ENCODE data around the gene DPYSL3.
"Not testable (repeated sequence)": the region's sequence is repeated elsewhere in the genome, so short reads cannot be mapped to it uniquely, and the experiment has no call there.

Gene DPYSL3

GRCh38 chr5:147400126-147400809, 109.6 kb downstream of the DPYSL3 start:
- no peak for DNase-seq

DNA sequence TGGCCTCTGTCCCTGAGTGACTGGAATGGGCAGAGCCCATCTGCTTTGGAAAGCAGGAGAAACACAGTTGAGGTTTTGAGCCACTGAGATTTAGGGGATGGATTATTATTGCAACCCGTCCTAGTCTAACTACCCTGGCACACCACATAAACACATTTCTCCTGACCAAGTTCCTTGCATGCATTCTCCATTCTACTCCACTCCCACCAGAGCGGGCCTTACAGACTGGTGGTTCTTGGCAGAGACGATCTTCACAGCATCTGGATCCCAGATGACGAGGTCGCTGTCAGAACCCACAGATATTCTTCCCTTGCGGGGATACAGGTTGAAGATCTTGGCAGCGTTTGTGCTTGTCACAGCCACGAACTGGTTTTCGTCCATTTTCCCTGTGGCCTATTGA, 111.0 kb downstream of the DPYSL3 start:
- DNase-seq: no peak

GRCh38 chr5:147397616-147398015, 112.3 kb downstream of the DPYSL3 start:
- peak; percentile 9 for DNase-seq

GRCh38 chr5:147396070-147396823, 113.6 kb downstream of the DPYSL3 start:
- no peak for DNase-seq

- no peak for DNase-seq
Observed at GRCh38 chr5:147393874-147394672, 115.8 kb downstream of the DPYSL3 start.

- peak; percentile 77 for DNase-seq
Observed at GRCh38 chr5:147391781-147392180, 118.1 kb downstream of the DPYSL3 start.

DNA sequence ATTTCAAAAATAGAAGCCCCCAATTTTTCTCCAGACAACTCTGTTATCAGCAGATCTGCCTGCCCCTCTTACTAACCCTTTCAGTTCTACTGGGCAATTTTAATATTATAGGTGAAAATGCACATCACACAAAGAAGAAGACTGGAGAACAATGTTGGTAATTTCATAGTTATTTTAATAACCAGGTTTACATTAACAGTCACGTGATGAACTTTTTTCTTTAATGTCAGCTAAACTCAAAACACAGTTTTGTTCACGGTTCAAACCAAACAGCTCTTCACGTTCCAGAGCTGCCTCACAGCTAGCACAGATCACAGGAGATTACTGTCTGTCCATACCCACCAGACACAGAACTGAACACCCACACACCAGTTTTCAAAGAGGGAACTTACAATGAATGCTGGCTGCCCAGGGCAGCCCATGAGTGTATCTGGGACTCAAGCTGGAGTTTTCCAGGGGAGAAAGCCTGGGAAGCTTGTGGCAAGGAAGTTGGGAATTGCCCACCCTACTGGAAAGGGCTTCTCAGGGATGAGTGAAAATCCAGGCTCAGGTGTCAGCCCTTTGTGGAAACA, 119.1 kb downstream of the DPYSL3 start:
- no peak for DNase-seq

- peak; percentile 49 for DNase-seq
Observed at GRCh38 chr5:147388184-147389108, 121.4 kb downstream of the DPYSL3 start.

- no peak for DNase-seq
Observed at GRCh38 chr5:147387109-147387508, 122.8 kb downstream of the DPYSL3 start.

DNA sequence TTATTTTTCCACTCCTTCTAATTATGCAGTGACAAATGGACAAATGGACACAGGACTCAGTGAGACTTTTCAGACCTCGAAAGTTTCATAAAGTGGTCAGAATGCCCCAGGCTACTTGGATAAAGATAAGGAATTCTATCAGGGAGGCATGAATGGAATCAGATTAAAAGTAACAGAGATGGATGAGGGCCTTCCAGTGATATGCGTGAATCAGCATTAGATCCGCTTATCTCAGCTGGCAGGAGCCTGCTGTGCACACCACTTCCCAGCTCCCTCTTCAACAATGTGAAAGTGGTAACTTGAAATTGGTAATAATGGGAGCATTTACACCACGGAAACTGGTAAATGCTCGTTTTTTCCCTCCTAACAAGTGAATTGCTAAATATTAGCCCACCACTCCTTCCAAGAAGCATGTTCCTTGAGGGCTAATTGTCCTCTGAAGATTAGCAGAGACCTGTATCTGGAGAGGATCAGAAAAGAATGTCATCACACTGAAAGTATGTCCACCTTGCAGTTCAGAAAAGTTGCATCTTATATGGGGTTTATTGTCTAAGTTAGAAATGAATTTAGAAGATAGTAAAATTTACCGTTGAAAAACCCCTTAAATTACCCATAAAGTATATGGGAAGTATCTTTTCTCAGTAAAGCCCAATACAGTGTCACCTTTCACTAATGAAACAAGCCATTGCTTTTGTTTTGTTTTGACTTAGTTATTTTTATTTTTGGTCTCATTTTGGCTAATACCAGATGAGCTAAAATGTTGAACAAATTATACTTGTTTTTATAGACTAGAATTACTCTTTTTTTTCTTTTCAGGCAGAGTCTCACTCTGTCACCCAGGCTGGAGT, 125.3 kb downstream of the DPYSL3 start:
- DNase-seq: no peak

DNA sequence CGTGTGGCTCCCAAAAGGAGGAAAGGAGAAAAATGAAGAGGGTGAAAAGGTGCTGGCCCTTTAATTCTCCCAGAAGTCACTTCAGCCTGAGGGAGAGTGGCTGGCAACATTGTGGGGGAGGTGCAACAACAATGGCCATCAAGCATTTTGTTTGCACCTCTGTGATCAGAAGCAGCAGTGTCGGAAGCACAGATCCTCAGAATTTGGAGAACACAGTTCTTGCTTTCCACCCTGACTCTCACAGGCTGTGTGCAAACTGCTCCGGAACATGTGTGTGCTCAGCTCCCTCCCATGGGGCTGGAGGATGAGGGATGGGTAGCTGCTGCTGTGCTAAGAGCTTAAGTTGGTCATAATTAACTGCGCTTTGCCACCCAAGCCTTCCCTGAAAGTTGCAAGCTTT, 127.1 kb downstream of the DPYSL3 start:
- DNase-seq: no peak

- DNase-seq: no peak
Observed at GRCh38 chr5:147381555-147381954, 128.3 kb downstream of the DPYSL3 start.

DNA sequence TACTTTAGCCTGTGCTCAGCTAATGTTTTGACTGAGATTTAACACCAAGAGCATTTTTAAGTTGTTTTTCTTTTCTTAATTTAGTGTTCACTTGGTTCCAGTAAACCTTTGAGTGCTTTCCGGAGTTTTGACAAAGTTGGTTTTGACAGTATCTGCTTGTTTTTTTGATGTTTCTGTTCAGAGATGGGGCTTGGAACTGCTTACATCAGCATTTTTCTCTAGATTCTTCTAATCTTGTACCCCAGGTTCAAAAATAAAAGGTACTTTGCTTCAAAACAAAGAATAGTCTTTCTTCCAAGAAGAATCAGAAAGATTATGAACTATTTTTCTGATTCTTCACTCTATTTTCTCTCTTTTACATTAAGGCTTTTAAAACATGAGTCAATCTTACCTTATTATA, 132.2 kb downstream of the DPYSL3 start:
- no peak for DNase-seq

DNA sequence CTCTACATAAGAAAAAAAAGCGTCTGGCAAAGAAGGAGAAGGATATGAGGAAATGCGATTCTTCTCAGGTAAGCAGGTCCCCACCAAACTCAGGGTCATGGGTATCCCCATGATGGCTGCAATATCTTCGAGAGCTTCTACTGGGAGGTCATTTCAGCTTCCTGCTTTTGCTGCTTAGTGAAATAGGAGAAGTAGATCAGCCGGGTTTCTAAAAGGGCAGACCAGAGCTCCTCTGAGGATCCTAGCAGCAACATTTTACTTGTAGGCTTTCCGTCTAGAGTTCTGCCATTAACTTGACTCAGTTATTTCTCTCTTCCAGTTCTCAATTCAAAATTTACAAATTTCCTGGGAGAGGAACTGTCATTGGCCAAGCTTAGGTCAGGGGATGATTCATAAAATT, 134.7 kb downstream of the DPYSL3 start:
- DNase-seq: no peak

DNA sequence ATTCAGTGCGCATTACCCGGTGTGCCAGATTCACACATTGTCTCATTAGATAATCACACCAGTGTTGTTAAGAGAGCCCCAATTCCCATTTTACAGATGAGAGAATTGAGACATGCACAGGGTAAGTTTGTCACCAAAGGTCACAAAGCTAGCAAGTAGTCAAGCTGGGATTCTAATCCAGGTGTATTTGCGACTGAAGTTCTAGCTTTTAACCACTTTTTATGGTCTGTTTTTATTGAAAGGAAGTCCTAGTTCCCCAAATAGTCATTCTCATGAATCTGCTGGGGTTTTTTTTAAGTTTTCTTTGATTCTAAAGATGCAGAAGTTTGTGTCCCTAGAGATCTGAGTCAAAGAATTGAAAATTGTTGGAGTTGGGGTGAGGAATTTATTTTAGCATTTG, 136.5 kb downstream of the DPYSL3 start:
- DNase-seq: no peak

GRCh38 chr5:147372191-147372590, 137.7 kb downstream of the DPYSL3 start:
- DNase-seq: no peak

DNA sequence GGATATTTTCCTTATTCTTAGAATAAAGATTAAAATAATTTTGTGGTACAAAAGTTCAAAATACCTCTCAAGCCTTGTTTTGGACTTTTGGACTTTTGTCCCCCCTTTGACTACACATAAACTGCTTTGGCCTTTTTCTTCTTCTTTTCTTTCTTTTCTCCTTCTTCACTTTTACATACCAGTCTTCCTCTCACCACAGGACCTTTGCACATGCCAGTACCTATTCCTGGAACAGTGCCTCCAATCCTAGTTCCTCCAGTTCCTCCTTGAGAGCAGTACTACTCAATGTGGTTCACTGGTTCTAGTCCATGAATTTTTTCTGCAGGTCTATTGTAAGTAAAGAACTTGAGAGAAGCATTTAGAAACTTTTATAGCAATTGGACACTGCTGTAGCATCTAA, 138.6 kb downstream of the DPYSL3 start:
- DNase-seq: no peak

- peak; percentile 71 for DNase-seq
Observed at GRCh38 chr5:147369742-147370374, 140.0 kb downstream of the DPYSL3 start.

DNA sequence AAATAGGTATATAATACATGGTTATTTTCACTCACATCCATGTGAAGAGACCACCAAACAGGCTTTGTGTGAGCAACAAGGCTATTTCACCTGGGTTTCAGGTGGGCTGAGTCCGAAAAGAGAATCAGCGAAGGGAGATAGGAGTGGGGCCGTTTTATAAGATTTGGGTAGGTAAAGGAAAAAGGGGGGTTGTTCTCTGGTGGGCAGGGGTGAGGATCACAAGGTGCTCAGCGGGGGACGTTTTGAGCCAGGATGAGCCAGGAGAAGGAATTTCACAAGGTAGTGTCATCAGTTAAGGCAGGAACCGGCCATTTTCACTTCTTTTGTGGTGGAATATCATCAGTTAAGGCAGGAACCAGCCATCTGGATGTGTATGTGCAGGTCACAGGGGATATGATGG, 142.5 kb downstream of the DPYSL3 start:
- DNase-seq: not testable (repeated sequence)

- DNase-seq: no peak
Observed at GRCh38 chr5:147361441-147362175, 148.3 kb downstream of the DPYSL3 start.
